Cardiac fibroblast (primary cell): ENCODE measurements around the gene ZBTB7C.
A peak's percentile ranks its signal among the peaks of the same experiment; 100 is the strongest.

Experiments
- DNase-seq, 2 donors: peaks; one replicate each; pipeline versions ENCODE4 v3.0.0 to v3.0.0-alpha.2; 2010; ENCODE audit warnings: low read depth in 2 of 2
- H3K4me3 ChIP-seq, 2 donors: replicated peaks in 1 of 2; 1 replicate in 1 of 2; 2 replicates in 1 of 2; pipeline ENCODE4 v1.5.1; 2011; ENCODE audit warnings: low read depth in 2 of 2, low read length in 2 of 2, mild to moderate bottlenecking in 2 of 2, moderate library complexity in 1 of 2
- TF ChIP-seq, protein P1 (sequence below): IDR thresholded peaks from one replicate; pipeline ENCODE4 v1.5.1; 2011; ENCODE audit warnings: low read depth, mild to moderate bottlenecking, low read length, inconsistent platforms

ZBTB7C gene

DNA sequence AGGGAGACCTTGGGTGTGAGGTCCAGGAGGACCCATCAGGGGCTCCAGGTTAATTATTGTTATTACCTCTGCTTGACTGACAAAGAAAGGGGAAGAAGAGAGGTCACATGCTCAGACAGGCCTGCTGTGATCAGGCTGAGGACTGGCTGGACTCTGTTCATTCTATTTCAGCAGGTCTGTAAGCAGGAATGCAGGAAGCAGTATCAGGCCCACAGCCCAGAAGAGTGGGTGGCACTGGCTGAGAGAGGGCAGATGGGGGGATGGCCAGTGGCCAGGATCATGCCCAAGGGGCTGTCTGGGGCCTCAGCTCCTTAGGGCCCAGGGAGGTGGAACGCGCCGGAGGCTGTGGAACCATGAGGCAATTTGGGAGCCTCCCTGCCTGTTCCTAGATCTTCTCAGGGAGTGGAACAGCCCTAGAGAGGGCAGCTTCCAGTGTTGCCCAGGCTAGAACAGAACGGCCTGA is 43.7 kb upstream of the ZBTB7C start:
- TF ChIP-seq, protein P1, sequence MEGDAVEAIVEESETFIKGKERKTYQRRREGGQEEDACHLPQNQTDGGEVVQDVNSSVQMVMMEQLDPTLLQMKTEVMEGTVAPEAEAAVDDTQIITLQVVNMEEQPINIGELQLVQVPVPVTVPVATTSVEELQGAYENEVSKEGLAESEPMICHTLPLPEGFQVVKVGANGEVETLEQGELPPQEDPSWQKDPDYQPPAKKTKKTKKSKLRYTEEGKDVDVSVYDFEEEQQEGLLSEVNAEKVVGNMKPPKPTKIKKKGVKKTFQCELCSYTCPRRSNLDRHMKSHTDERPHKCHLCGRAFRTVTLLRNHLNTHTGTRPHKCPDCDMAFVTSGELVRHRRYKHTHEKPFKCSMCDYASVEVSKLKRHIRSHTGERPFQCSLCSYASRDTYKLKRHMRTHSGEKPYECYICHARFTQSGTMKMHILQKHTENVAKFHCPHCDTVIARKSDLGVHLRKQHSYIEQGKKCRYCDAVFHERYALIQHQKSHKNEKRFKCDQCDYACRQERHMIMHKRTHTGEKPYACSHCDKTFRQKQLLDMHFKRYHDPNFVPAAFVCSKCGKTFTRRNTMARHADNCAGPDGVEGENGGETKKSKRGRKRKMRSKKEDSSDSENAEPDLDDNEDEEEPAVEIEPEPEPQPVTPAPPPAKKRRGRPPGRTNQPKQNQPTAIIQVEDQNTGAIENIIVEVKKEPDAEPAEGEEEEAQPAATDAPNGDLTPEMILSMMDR, result no peak
- peak in 1 of 2 donors; percentile 62 for DNase-seq
- H3K4me3 ChIP-seq, result no peak overlapping the region

GRCh38 chr18:48450685-48451084 is 41.5 kb upstream of the ZBTB7C start:
- TF ChIP-seq, protein P1, result no peak
- no peak for DNase-seq
- H3K4me3 ChIP-seq, result no peak overlapping the region

DNA sequence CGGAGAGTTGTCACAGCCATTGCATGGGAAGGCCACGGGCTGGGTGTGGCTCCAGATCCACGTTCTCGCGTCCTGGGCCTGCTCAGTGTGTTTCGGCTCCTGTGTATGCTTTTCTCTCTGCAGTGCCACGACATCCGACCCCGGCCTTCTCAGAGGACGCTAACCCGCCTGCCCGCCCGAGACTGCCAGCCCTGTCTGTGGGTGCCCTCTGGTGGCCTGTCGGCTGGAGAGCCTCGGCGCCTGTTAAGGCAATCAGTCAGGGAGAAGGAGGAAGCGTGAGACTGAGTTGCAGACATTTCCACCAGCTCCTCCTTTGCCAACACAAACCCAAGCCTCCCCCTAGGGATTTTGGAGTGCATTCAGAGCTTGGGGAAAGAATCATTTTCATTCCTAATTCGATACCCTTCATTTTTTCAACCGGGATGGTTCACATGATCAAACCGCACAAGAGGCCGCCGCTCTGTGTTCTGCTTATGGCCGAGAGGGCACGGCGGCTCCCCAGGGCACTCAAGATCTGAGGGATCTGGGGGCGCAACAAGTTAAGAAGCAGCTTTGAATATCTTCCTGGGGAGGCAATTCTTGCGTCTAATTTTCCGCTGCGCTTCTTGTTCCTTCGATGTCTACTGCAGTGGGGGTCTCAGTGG is 37.5 kb upstream of the ZBTB7C start:
- TF ChIP-seq, protein P1, result peak; percentile 98
- peak; percentile 79 to 85 for DNase-seq
- H3K4me3 ChIP-seq, result no peak overlapping the region

DNA sequence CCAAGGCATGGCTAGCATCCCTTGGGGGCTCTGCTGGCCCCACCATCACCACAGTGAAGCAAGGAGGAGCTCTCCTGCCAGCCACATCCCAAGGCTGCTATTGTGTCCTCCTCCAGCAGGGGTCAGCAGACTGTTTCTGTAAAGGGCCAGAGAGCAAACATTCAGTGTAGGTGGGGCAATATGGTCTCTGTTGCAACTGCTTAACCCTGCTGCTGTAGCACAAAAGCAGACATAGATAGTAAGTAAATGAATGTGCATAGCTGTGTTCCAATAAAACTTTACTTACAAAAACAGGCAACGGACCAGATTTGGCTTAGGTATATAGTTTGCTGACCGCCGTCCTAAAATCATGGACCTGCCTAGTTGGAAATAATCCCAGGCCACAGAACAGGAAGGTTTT is 36.4 kb upstream of the ZBTB7C start:
- TF ChIP-seq, protein P1, result peak; percentile 97
- H3K4me3 ChIP-seq, result no peak overlapping the region
- peak; percentile 89 to 90 for DNase-seq

DNA sequence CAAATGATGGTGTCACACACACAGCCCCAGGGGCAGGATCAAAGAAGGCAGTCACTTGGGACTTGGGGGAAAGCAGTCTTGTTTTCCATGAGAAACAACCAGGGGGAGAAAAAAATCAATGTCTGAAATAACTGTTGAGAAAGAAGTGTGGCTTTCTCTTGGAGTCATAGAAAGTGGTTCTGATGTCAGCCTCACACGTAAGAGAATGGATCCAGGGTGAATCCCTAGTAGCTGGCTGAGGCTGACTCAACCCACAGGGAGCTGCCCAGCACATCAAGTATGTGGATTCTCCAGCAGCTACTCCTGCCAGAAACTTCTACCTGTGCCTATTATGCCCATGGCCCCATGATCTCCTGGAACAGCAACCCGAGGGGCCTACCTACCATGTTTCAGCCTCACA is 33.6 kb upstream of the ZBTB7C start:
- peak in 1 of 2 donors; percentile 38 for DNase-seq
- H3K4me3 ChIP-seq, result no peak overlapping the region
- TF ChIP-seq, protein P1, result no peak

DNA sequence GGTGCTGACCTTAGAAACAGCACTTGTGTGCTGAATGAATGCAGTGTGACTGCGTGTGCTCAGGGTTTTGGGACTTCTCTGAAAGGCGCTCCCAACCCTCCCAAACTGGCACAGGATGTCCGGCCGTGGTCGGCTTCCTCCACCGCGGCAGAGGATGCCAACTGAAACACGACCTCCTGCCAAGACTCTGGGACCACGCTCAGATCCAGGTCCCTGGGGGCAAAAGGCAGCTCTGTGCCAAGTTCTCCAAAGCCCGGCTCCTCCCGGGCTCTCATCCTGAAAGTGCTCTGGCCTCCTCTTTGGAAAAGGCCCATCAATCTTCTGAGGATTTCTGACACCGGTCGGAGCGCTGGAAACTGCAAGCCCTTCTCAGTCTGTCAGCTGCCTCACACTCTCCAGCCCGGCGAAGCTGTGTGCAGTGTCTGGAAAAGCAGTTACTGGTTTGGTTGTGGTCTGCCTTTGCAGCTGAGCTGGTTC is 32.3 kb upstream of the ZBTB7C start:
- TF ChIP-seq, protein P1, result no peak
- peak in 1 of 2 donors; percentile 59 for DNase-seq
- H3K4me3 ChIP-seq, result no peak overlapping the region
